Measurements from ENCODE around the gene MEGF9.

Gene MEGF9

GRCh38 chr9:120690372-120690771 lies 23.9 kb downstream of the MEGF9 start:
- H3K36me3 ChIP-seq (ENCODE audit: control insufficient read depth, insufficient read depth, low read length) = no peaks in the 10 kb centered on the region
- H3K9ac ChIP-seq (ENCODE audit: low read length) = no peak overlapping the region
- no peak overlapping the region for H3K27ac ChIP-seq (ENCODE audit: low read depth, low read length)
- no peaks in the 10 kb centered on the region for H3K27me3 ChIP-seq (ENCODE audit: control insufficient read depth, insufficient read depth, low read length)
- H3K4me3 ChIP-seq (ENCODE audit: low read length) = no peak overlapping the region
- no peaks in the 10 kb centered on the region for H3K4me1 ChIP-seq (ENCODE audit: control insufficient read depth, insufficient read depth, low read length)

GRCh38 chr9:120689860-120690259 lies 24.4 kb downstream of the MEGF9 start:
- no peak overlapping the region for H3K4me3 ChIP-seq (ENCODE audit: low read length)
- no peaks in the 10 kb centered on the region for H3K4me1 ChIP-seq (ENCODE audit: control insufficient read depth, insufficient read depth, low read length)
- no peak overlapping the region for H3K9ac ChIP-seq (ENCODE audit: low read length)
- H3K36me3 ChIP-seq (ENCODE audit: control insufficient read depth, insufficient read depth, low read length) = no peaks in the 10 kb centered on the region
- H3K27ac ChIP-seq (ENCODE audit: low read depth, low read length) = no peak overlapping the region
- no peaks in the 10 kb centered on the region for H3K27me3 ChIP-seq (ENCODE audit: control insufficient read depth, insufficient read depth, low read length)

GRCh38 chr9:120688758-120689157 lies 25.5 kb downstream of the MEGF9 start:
- no peaks in the 10 kb centered on the region for H3K4me1 ChIP-seq (ENCODE audit: control insufficient read depth, insufficient read depth, low read length)
- H3K36me3 ChIP-seq (ENCODE audit: control insufficient read depth, insufficient read depth, low read length) = no peaks in the 10 kb centered on the region
- H3K27ac ChIP-seq (ENCODE audit: low read depth, low read length) = no peak overlapping the region
- no peak overlapping the region for H3K9ac ChIP-seq (ENCODE audit: low read length)
- no peaks in the 10 kb centered on the region for H3K27me3 ChIP-seq (ENCODE audit: control insufficient read depth, insufficient read depth, low read length)
- H3K4me3 ChIP-seq (ENCODE audit: low read length) = no peak overlapping the region

- no peak overlapping the region for H3K4me3 ChIP-seq (ENCODE audit: low read length)
- H3K27me3 ChIP-seq (ENCODE audit: control insufficient read depth, insufficient read depth, low read length) = no peaks in the 10 kb centered on the region
- H3K27ac ChIP-seq (ENCODE audit: low read depth, low read length) = no peak overlapping the region
- no peaks in the 10 kb centered on the region for H3K36me3 ChIP-seq (ENCODE audit: control insufficient read depth, insufficient read depth, low read length)
- no peaks in the 10 kb centered on the region for H3K4me1 ChIP-seq (ENCODE audit: control insufficient read depth, insufficient read depth, low read length)
- H3K9ac ChIP-seq (ENCODE audit: low read length) = no peak overlapping the region
These were observed 31.1 kb downstream of the MEGF9 start for GRCh38 chr9:120683150-120683549.

- H3K27ac ChIP-seq (ENCODE audit: low read depth, low read length) = no peak overlapping the region
- H3K4me1 ChIP-seq (ENCODE audit: control insufficient read depth, insufficient read depth, low read length) = no peaks in the 10 kb centered on the region
- H3K4me3 ChIP-seq (ENCODE audit: low read length) = no peak overlapping the region
- H3K9ac ChIP-seq (ENCODE audit: low read length) = no peak overlapping the region
- H3K36me3 ChIP-seq (ENCODE audit: control insufficient read depth, insufficient read depth, low read length) = no peaks in the 10 kb centered on the region
- no peaks in the 10 kb centered on the region for H3K27me3 ChIP-seq (ENCODE audit: control insufficient read depth, insufficient read depth, low read length)
These were observed 33.1 kb downstream of the MEGF9 start for GRCh38 chr9:120681121-120681520.

GRCh38 chr9:120680579-120680978 lies 33.7 kb downstream of the MEGF9 start:
- no peaks in the 10 kb centered on the region for H3K4me1 ChIP-seq (ENCODE audit: control insufficient read depth, insufficient read depth, low read length)
- H3K9ac ChIP-seq (ENCODE audit: low read length) = no peak overlapping the region
- H3K27me3 ChIP-seq (ENCODE audit: control insufficient read depth, insufficient read depth, low read length) = no peaks in the 10 kb centered on the region
- H3K4me3 ChIP-seq (ENCODE audit: low read length) = no peak overlapping the region
- H3K27ac ChIP-seq (ENCODE audit: low read depth, low read length) = no peak overlapping the region
- no peaks in the 10 kb centered on the region for H3K36me3 ChIP-seq (ENCODE audit: control insufficient read depth, insufficient read depth, low read length)

GRCh38 chr9:120680161-120680560 lies 34.1 kb downstream of the MEGF9 start:
- no peaks in the 10 kb centered on the region for H3K27me3 ChIP-seq (ENCODE audit: control insufficient read depth, insufficient read depth, low read length)
- no peaks in the 10 kb centered on the region for H3K36me3 ChIP-seq (ENCODE audit: control insufficient read depth, insufficient read depth, low read length)
- H3K9ac ChIP-seq (ENCODE audit: low read length) = no peak overlapping the region
- H3K4me3 ChIP-seq (ENCODE audit: low read length) = no peak overlapping the region
- H3K27ac ChIP-seq (ENCODE audit: low read depth, low read length) = no peak overlapping the region
- no peaks in the 10 kb centered on the region for H3K4me1 ChIP-seq (ENCODE audit: control insufficient read depth, insufficient read depth, low read length)

GRCh38 chr9:120677965-120678364 lies 36.3 kb downstream of the MEGF9 start:
- no peak overlapping the region for H3K4me3 ChIP-seq (ENCODE audit: low read length)
- H3K27ac ChIP-seq (ENCODE audit: low read depth, low read length) = no peak overlapping the region
- no peaks in the 10 kb centered on the region for H3K27me3 ChIP-seq (ENCODE audit: control insufficient read depth, insufficient read depth, low read length)
- H3K36me3 ChIP-seq (ENCODE audit: control insufficient read depth, insufficient read depth, low read length) = no peaks in the 10 kb centered on the region
- no peak overlapping the region for H3K9ac ChIP-seq (ENCODE audit: low read length)
- H3K4me1 ChIP-seq (ENCODE audit: control insufficient read depth, insufficient read depth, low read length) = no peaks in the 10 kb centered on the region

- Histone ChIP-seq H3K9ac (ENCODE audit: low read length) (no peak overlapping the region), H3K27ac (ENCODE audit: low read depth, low read length) (no peak overlapping the region)
These were observed 37.4 kb downstream of the MEGF9 start for GRCh38 chr9:120676767-120677402.

GRCh38 chr9:120668399-120668798 lies 45.9 kb downstream of the MEGF9 start:
- H3K9ac ChIP-seq (ENCODE audit: low read length) = no peak overlapping the region

More at GRCh38 chr9:120676767-120677402, 37.4 kb downstream of the MEGF9 start:
- H3K27me3 ChIP-seq (ENCODE audit: control insufficient read depth, insufficient read depth, low read length) = no peaks in the 10 kb centered on the region
- no peaks in the 10 kb centered on the region for H3K4me1 ChIP-seq (ENCODE audit: control insufficient read depth, insufficient read depth, low read length)
- no peak overlapping the region for H3K4me3 ChIP-seq (ENCODE audit: low read length)
- H3K36me3 ChIP-seq (ENCODE audit: control insufficient read depth, insufficient read depth, low read length) = no peaks in the 10 kb centered on the region

GRCh38 chr9:120663950-120664349 lies 50.3 kb downstream of the MEGF9 start:
- Histone ChIP-seq H3K27me3 (ENCODE audit: control insufficient read depth, insufficient read depth, low read length) (no peaks in the 10 kb centered on the region), H3K4me3 (ENCODE audit: low read length) (no peak overlapping the region), H3K36me3 (ENCODE audit: control insufficient read depth, insufficient read depth, low read length) (no peaks in the 10 kb centered on the region), H3K4me1 (ENCODE audit: control insufficient read depth, insufficient read depth, low read length) (peaks cover 3% of the 10 kb centered on the region), H3K27ac (ENCODE audit: low read depth, low read length) (no peak overlapping the region), H3K9ac (ENCODE audit: low read length) (no peak overlapping the region)

More at GRCh38 chr9:120668399-120668798, 45.9 kb downstream of the MEGF9 start:
- Histone ChIP-seq H3K4me3 (ENCODE audit: low read length) (no peak overlapping the region), H3K27me3 (ENCODE audit: control insufficient read depth, insufficient read depth, low read length) (no peaks in the 10 kb centered on the region), H3K27ac (ENCODE audit: low read depth, low read length) (no peak overlapping the region), H3K36me3 (ENCODE audit: control insufficient read depth, insufficient read depth, low read length) (no peaks in the 10 kb centered on the region), H3K4me1 (ENCODE audit: control insufficient read depth, insufficient read depth, low read length) (peaks cover 3% of the 10 kb centered on the region)

GRCh38 chr9:120663380-120663779 lies 50.9 kb downstream of the MEGF9 start:
- Histone ChIP-seq H3K27ac (ENCODE audit: low read depth, low read length) (no peak overlapping the region), H3K27me3 (ENCODE audit: control insufficient read depth, insufficient read depth, low read length) (no peaks in the 10 kb centered on the region), H3K4me3 (ENCODE audit: low read length) (no peak overlapping the region), H3K36me3 (ENCODE audit: control insufficient read depth, insufficient read depth, low read length) (no peaks in the 10 kb centered on the region), H3K4me1 (ENCODE audit: control insufficient read depth, insufficient read depth, low read length) (peaks cover under 1% of the 10 kb centered on the region), H3K9ac (ENCODE audit: low read length) (no peak overlapping the region)

GRCh38 chr9:120662513-120662912 lies 51.8 kb downstream of the MEGF9 start:
- H3K27ac ChIP-seq (ENCODE audit: low read depth, low read length) = no peak overlapping the region
- H3K4me3 ChIP-seq (ENCODE audit: low read length) = no peak overlapping the region
- H3K27me3 ChIP-seq (ENCODE audit: control insufficient read depth, insufficient read depth, low read length) = no peaks in the 10 kb centered on the region
- no peaks in the 10 kb centered on the region for H3K4me1 ChIP-seq (ENCODE audit: control insufficient read depth, insufficient read depth, low read length)
- no peak overlapping the region for H3K9ac ChIP-seq (ENCODE audit: low read length)
- H3K36me3 ChIP-seq (ENCODE audit: control insufficient read depth, insufficient read depth, low read length) = no peaks in the 10 kb centered on the region

Measured in rectal smooth muscle tissue (tissue), 1 donor.